Gastrocnemius medialis (tissue), 4 donors: Measurements from ENCODE around the gene ACVR1.

Source experiments
- POLR2A ChIP-seq, 2 donors: fragments of 450-650 bp; IDR thresholded peaks; one replicate each; pipeline ENCODE4 v1.6.1; 2017; ENCODE audit warnings: antibody characterized with exemption in 2 of 2, mild to moderate bottlenecking in 2 of 2, moderate library complexity in 2 of 2
- TF ChIP-seq, protein P1 (sequence below), 5 experiments: fragments of 450-650 bp in 3 of 5; fragments of 200-600 bp in 2 of 5; sonication (generic) in 2 of 5; IDR thresholded peaks in 4 of 5; conservative IDR thresholded peaks in 1 of 5; 1 replicate in 4 of 5; 2 replicates in 1 of 5; pipeline ENCODE4 v1.5.1; 2016 to 2019; ENCODE audit warnings: antibody characterized with exemption in 5 of 5, mild to moderate bottlenecking in 3 of 5, moderate library complexity in 3 of 5

DNA sequence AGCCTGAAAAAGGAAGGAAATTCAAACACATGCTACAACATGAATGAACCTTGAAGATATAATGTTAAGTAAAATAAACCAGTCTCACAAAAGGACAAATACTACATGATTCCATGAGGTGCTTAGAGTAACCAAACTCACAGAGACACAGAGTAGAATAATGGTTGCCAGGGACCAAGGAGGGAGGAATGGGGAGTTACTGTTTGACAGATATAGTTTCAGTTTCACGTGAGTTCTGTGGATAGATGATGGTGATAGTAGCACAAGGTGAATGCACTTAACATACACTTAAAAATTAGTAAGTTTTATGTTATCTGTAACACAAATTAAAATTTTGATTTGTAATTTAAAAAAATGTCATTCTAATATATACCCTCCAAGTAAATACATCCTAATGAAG, 140.6 kb downstream of the ACVR1 start:
- no peak for TF ChIP-seq POLR2A (IDR thresholded peaks at IDR 0.05)
- TF ChIP-seq, protein P1, sequence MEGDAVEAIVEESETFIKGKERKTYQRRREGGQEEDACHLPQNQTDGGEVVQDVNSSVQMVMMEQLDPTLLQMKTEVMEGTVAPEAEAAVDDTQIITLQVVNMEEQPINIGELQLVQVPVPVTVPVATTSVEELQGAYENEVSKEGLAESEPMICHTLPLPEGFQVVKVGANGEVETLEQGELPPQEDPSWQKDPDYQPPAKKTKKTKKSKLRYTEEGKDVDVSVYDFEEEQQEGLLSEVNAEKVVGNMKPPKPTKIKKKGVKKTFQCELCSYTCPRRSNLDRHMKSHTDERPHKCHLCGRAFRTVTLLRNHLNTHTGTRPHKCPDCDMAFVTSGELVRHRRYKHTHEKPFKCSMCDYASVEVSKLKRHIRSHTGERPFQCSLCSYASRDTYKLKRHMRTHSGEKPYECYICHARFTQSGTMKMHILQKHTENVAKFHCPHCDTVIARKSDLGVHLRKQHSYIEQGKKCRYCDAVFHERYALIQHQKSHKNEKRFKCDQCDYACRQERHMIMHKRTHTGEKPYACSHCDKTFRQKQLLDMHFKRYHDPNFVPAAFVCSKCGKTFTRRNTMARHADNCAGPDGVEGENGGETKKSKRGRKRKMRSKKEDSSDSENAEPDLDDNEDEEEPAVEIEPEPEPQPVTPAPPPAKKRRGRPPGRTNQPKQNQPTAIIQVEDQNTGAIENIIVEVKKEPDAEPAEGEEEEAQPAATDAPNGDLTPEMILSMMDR (IDR thresholded peaks at IDR 0.05 in 4 of 5, conservative IDR thresholded peaks at IDR 0.05 in 1 of 5): no peak
